GM21447 (cell line): ENCODE results near the gene MRPS23.

Experiments used
- ATAC-seq: cut with Tn5 transposase; IDR thresholded peaks from one replicate; pipeline ENCODE4 v1.9.1; 2021; ENCODE audit not compliant: unreplicated experiment

MRPS23 gene

GRCh38 chr17:57879437-57880085 lies 29.7 kb upstream of the MRPS23 start:
- no peak for ATAC-seq

- ATAC-seq, result no peak
These were observed 28.0 kb upstream of the MRPS23 start for GRCh38 chr17:57877803-57878377.

GRCh38 chr17:57876866-57877237 lies 27.0 kb upstream of the MRPS23 start:
- ATAC-seq, result no peak

- ATAC-seq, result no peak
These were observed 26.4 kb upstream of the MRPS23 start for GRCh38 chr17:57876023-57876865.

- no peak for ATAC-seq
These were observed 25.6 kb upstream of the MRPS23 start for GRCh38 chr17:57875290-57876022.

GRCh38 chr17:57874434-57875289 lies 24.8 kb upstream of the MRPS23 start:
- peak; percentile 59 for ATAC-seq

- ATAC-seq, result no peak
These were observed 24.2 kb upstream of the MRPS23 start for GRCh38 chr17:57874058-57874419.

- ATAC-seq, result no peak
These were observed 23.6 kb upstream of the MRPS23 start for GRCh38 chr17:57873261-57874057.

GRCh38 chr17:57872536-57872935 lies 22.7 kb upstream of the MRPS23 start:
- no peak for ATAC-seq

- ATAC-seq, result no peak
These were observed 22.0 kb upstream of the MRPS23 start for GRCh38 chr17:57871863-57872262.

- no peak for ATAC-seq
These were observed 21.3 kb upstream of the MRPS23 start for GRCh38 chr17:57871155-57871554.

- no peak for ATAC-seq
These were observed 20.4 kb upstream of the MRPS23 start for GRCh38 chr17:57870283-57870635.

- no peak for ATAC-seq
These were observed 19.9 kb upstream of the MRPS23 start for GRCh38 chr17:57869617-57870282.

- no peak for ATAC-seq
These were observed 19.2 kb upstream of the MRPS23 start for GRCh38 chr17:57868910-57869616.

GRCh38 chr17:57868007-57868909 lies 18.4 kb upstream of the MRPS23 start:
- ATAC-seq, result peak; percentile 91

GRCh38 chr17:57867126-57867525 lies 17.3 kb upstream of the MRPS23 start:
- ATAC-seq, result no peak

- no peak for ATAC-seq
These were observed 16.9 kb upstream of the MRPS23 start for GRCh38 chr17:57866723-57867122.

GRCh38 chr17:57866319-57866718 lies 16.5 kb upstream of the MRPS23 start:
- no peak for ATAC-seq
